ENCODE data around the gene ACAP3. TPM values are rescaled to one million over a fixed set of nuclear protein-coding genes. Genes with fewer than 3 reads are reported as not detected.
A peak's percentile ranks its signal among the peaks of the same experiment; 100 is the strongest.

ACAP3 gene
- total and polyA plus RNA-seq, 5 donors from 2014 or later: 2.7 to 75.5 (median 4.3) TPM

- Mint-ChIP-seq H3K36me3 (no peaks in the 10 kb centered on the region), H3K9me3 (no peaks in the 10 kb centered on the region), H3K4me3 (peak overlapping the region in 3 of 4 donors; percentile 73 to 76 (median 76)), H3K27ac (peak overlapping the region in 1 of 3 donors; percentile 62), H3K27me3 (peaks cover 2% of the 10 kb centered on the region), H3K4me1 (peaks cover 0 to 18% (median 3%) of the 10 kb centered on the region in 4 donors)
- DNase-seq (no peak), ATAC-seq (ENCODE audit: low read depth in 2 of 2) (no peak)
- Histone ChIP-seq H3K27ac (ENCODE audit: insufficient read depth, low read length, poor library complexity, severe bottlenecking) (no peak overlapping the region), H3K9me3 (ENCODE audit: control insufficient read depth in 2 of 2, low read length in 2 of 2) (no peaks in the 10 kb centered on the region), H3K4me1 (ENCODE audit: control insufficient read depth, insufficient read depth, low read length, poor library complexity, severe bottlenecking) (peaks cover 20% of the 10 kb centered on the region), H3K27me3 (ENCODE audit: control insufficient read depth, insufficient read depth, low read length) (no peaks in the 10 kb centered on the region), H3K36me3 (ENCODE audit: control insufficient read depth, insufficient read depth, low read length) (no peaks in the 10 kb centered on the region), H3K4me3 (ENCODE audit: low read depth, low read length) (no peak overlapping the region)
These were observed 38.8 kb upstream of the ACAP3 start for GRCh38 chr1:1346501-1346890.

- no peak overlapping the region for H3K27ac Mint-ChIP-seq
These were observed 38.2 kb upstream of the ACAP3 start for GRCh38 chr1:1345860-1346500.

GRCh38 chr1:1345384-1345783, 37.7 kb upstream of the ACAP3 start:
- Histone ChIP-seq H3K4me3 (ENCODE audit: low read depth, low read length) (no peak overlapping the region), H3K4me1 (ENCODE audit: control insufficient read depth, insufficient read depth, low read length, poor library complexity, severe bottlenecking) (peaks cover 20% of the 10 kb centered on the region), H3K9me3 (ENCODE audit: control insufficient read depth in 2 of 2, low read length in 2 of 2) (no peaks in the 10 kb centered on the region), H3K27ac (ENCODE audit: insufficient read depth, low read length, poor library complexity, severe bottlenecking) (no peak overlapping the region), H3K36me3 (ENCODE audit: control insufficient read depth, insufficient read depth, low read length) (no peaks in the 10 kb centered on the region), H3K27me3 (ENCODE audit: control insufficient read depth, insufficient read depth, low read length) (no peaks in the 10 kb centered on the region)
- Mint-ChIP-seq H3K27ac (no peak overlapping the region), H3K27me3 (no peaks in the 10 kb centered on the region), H3K36me3 (peaks cover 10% of the 10 kb centered on the region), H3K4me1 (peaks cover 0 to 18% (median 3%) of the 10 kb centered on the region in 4 donors), H3K4me3 (no peak overlapping the region), H3K9me3 (no peaks in the 10 kb centered on the region)
- DNase-seq (no peak), ATAC-seq (ENCODE audit: low read depth in 2 of 2) (no peak)

More at GRCh38 chr1:1345860-1346500, 38.2 kb upstream of the ACAP3 start:
- H3K27me3 ChIP-seq (ENCODE audit: control insufficient read depth, insufficient read depth, low read length): no peaks in the 10 kb centered on the region
- no peak overlapping the region for H3K4me3 ChIP-seq (ENCODE audit: low read depth, low read length)
- H3K4me1 ChIP-seq (ENCODE audit: control insufficient read depth, insufficient read depth, low read length, poor library complexity, severe bottlenecking): peaks cover 20% of the 10 kb centered on the region
- no peak overlapping the region for H3K27ac ChIP-seq (ENCODE audit: insufficient read depth, low read length, poor library complexity, severe bottlenecking)
- Mint-ChIP-seq H3K36me3 (peaks cover 4% of the 10 kb centered on the region), H3K4me1 (peaks cover 0 to 18% (median 3%) of the 10 kb centered on the region in 4 donors), H3K27me3 (no peaks in the 10 kb centered on the region), H3K9me3 (no peaks in the 10 kb centered on the region), H3K4me3 (peak overlapping the region in 1 of 4 donors; percentile 43)
- no peaks in the 10 kb centered on the region for H3K36me3 ChIP-seq (ENCODE audit: control insufficient read depth, insufficient read depth, low read length)
- no peak for DNase-seq
- ATAC-seq (ENCODE audit: low read depth in 2 of 2): no peak
- H3K9me3 ChIP-seq (ENCODE audit: control insufficient read depth in 2 of 2, low read length in 2 of 2): no peaks in the 10 kb centered on the region

GRCh38 chr1:1344655-1345361, 37.1 kb upstream of the ACAP3 start:
- no peak overlapping the region for H3K4me3 ChIP-seq (ENCODE audit: low read depth, low read length)
- H3K4me3 Mint-ChIP-seq: no peak overlapping the region
- peaks cover 10% of the 10 kb centered on the region for H3K36me3 Mint-ChIP-seq
- H3K27ac ChIP-seq (ENCODE audit: insufficient read depth, low read length, poor library complexity, severe bottlenecking): no peak overlapping the region
- peaks cover 0 to 2% (median 0%) of the 10 kb centered on the region in 7 donors for H3K9me3 Mint-ChIP-seq
- no peaks in the 10 kb centered on the region for H3K9me3 ChIP-seq (ENCODE audit: control insufficient read depth in 2 of 2, low read length in 2 of 2)
- H3K27ac Mint-ChIP-seq: no peak overlapping the region
- H3K27me3 Mint-ChIP-seq: no peaks in the 10 kb centered on the region
- no peaks in the 10 kb centered on the region for H3K27me3 ChIP-seq (ENCODE audit: control insufficient read depth, insufficient read depth, low read length)
- no peaks in the 10 kb centered on the region for H3K36me3 ChIP-seq (ENCODE audit: control insufficient read depth, insufficient read depth, low read length)
- ATAC-seq (ENCODE audit: low read depth in 2 of 2) (no peak), DNase-seq (no peak)
- peaks cover 20% of the 10 kb centered on the region for H3K4me1 ChIP-seq (ENCODE audit: control insufficient read depth, insufficient read depth, low read length, poor library complexity, severe bottlenecking)
- peaks cover 0 to 18% (median 3%) of the 10 kb centered on the region in 4 donors for H3K4me1 Mint-ChIP-seq

- ATAC-seq (ENCODE audit: low read depth in 2 of 2) (no peak), DNase-seq (no peak)
- Histone ChIP-seq H3K27me3 (ENCODE audit: control insufficient read depth, insufficient read depth, low read length) (no peaks in the 10 kb centered on the region), H3K27ac (ENCODE audit: insufficient read depth, low read length, poor library complexity, severe bottlenecking) (no peak overlapping the region), H3K9me3 (ENCODE audit: control insufficient read depth in 2 of 2, low read length in 2 of 2) (no peaks in the 10 kb centered on the region), H3K4me1 (ENCODE audit: control insufficient read depth, insufficient read depth, low read length, poor library complexity, severe bottlenecking) (peaks cover 20% of the 10 kb centered on the region), H3K4me3 (ENCODE audit: low read depth, low read length) (no peak overlapping the region), H3K36me3 (ENCODE audit: control insufficient read depth, insufficient read depth, low read length) (peaks cover 2% of the 10 kb centered on the region)
- H3K4me1 Mint-ChIP-seq: peaks cover 0 to 18% (median 3%) of the 10 kb centered on the region in 4 donors
- H3K27ac Mint-ChIP-seq: no peak overlapping the region
- H3K9me3 Mint-ChIP-seq: peaks cover 0 to 2% (median 0%) of the 10 kb centered on the region in 7 donors
- H3K4me3 Mint-ChIP-seq: no peak overlapping the region
- no peaks in the 10 kb centered on the region for H3K27me3 Mint-ChIP-seq
- H3K36me3 Mint-ChIP-seq: peaks cover 10% of the 10 kb centered on the region
These were observed 36.2 kb upstream of the ACAP3 start for GRCh38 chr1:1343811-1344421.

- H3K4me3 ChIP-seq (ENCODE audit: low read depth, low read length): no peak overlapping the region
- H3K9me3 ChIP-seq (ENCODE audit: control insufficient read depth in 2 of 2, low read length in 2 of 2): no peaks in the 10 kb centered on the region
- H3K4me1 ChIP-seq (ENCODE audit: control insufficient read depth, insufficient read depth, low read length, poor library complexity, severe bottlenecking): peaks cover 10% of the 10 kb centered on the region
- Mint-ChIP-seq H3K4me1 (peaks cover 0 to 11% (median 3%) of the 10 kb centered on the region in 4 donors), H3K27ac (no peak overlapping the region), H3K36me3 (peaks cover 10% of the 10 kb centered on the region), H3K4me3 (no peak overlapping the region), H3K27me3 (no peaks in the 10 kb centered on the region), H3K9me3 (peaks cover 0 to 2% (median 0%) of the 10 kb centered on the region in 7 donors)
- H3K27me3 ChIP-seq (ENCODE audit: control insufficient read depth, insufficient read depth, low read length): no peaks in the 10 kb centered on the region
- DNase-seq (no peak), ATAC-seq (ENCODE audit: low read depth in 2 of 2) (no peak)
- peaks cover 3% of the 10 kb centered on the region for H3K36me3 ChIP-seq (ENCODE audit: control insufficient read depth, insufficient read depth, low read length)
- H3K27ac ChIP-seq (ENCODE audit: insufficient read depth, low read length, poor library complexity, severe bottlenecking): no peak overlapping the region
These were observed 34.9 kb upstream of the ACAP3 start for GRCh38 chr1:1342584-1343115.

GRCh38 chr1:1342061-1342562, 34.4 kb upstream of the ACAP3 start:
- DNase-seq: no peak
- no peak overlapping the region for H3K4me3 Mint-ChIP-seq
- H3K27me3 Mint-ChIP-seq: no peaks in the 10 kb centered on the region
- Histone ChIP-seq H3K27ac (ENCODE audit: insufficient read depth, low read length, poor library complexity, severe bottlenecking) (no peak overlapping the region), H3K36me3 (ENCODE audit: control insufficient read depth, insufficient read depth, low read length) (peaks cover 3% of the 10 kb centered on the region), H3K27me3 (ENCODE audit: control insufficient read depth, insufficient read depth, low read length) (no peaks in the 10 kb centered on the region), H3K9me3 (ENCODE audit: control insufficient read depth in 2 of 2, low read length in 2 of 2) (no peaks in the 10 kb centered on the region), H3K4me1 (ENCODE audit: control insufficient read depth, insufficient read depth, low read length, poor library complexity, severe bottlenecking) (peaks cover 6% of the 10 kb centered on the region), H3K4me3 (ENCODE audit: low read depth, low read length) (no peak overlapping the region)
- no peak for ATAC-seq (ENCODE audit: low read depth in 2 of 2)
- H3K36me3 Mint-ChIP-seq: peaks cover 10% of the 10 kb centered on the region
- peaks cover 0 to 6% (median 2%) of the 10 kb centered on the region in 4 donors for H3K4me1 Mint-ChIP-seq
- peaks cover 0 to 2% (median 0%) of the 10 kb centered on the region in 7 donors for H3K9me3 Mint-ChIP-seq
- no peak overlapping the region for H3K27ac Mint-ChIP-seq
